ENCODE results near the gene MBD6.

The MBD6 gene

DNA sequence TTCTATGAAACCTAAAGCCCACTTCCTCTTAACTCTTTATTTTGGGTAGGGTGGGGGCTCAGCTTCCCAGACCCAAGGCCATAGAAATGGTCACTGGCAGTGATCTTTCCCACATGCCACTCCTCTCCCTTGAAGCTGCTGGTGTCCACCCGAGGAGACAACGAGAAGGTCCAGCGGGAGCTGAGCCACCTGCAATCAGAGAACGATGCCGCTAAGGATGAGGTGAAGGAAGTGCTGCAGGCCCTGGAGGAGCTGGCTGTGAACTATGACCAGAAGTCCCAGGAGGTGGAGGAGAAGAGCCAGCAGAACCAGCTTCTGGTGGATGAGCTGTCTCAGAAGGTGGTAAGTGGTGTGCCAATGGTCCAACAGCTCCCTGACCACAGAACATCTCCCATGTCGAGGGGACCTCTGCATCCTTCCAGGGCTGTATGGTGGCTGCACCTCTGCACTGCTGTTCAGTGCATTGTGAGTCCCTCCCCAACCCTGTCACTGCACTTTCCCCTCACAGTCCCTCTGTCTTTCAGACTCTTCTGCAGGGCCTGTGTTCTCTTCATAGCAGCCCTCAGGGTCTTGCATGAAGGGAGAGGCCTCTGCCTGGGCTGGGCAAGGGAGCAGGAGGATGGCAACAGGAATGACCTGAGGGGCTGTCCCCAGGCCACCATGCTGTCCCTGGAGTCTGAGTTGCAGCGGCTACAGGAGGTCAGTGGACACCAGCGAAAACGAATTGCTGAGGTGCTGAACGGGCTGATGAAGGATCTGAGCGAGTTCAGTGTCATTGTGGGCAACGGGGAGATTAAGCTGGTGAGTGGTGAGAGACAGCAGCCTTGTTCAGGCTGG lies 49.5 kb downstream of the MBD6 start:
- no peak for ATAC-seq

DNA sequence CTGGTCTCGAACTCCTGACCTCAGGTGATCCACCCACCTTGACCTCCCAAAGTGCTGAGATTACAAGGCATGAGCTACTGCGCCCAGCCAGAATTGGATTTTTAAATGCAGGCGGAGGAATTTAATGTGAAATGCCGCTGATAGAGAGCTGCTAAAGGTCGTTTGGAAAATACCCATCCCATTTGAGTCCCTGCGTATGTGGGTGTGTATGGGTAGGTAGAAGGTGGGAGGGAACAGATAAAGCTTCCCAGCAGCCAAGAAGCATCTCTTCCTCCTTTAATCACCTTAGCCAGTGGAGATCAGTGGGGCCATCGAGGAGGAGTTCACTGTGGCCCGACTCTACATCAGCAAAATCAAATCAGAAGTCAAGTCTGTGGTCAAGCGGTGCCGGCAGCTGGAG lies 52.2 kb downstream of the MBD6 start:
- TF ChIP-seq ISL1 (CRISPR knock-in tag; IDR thresholded peaks at IDR 0.05) (no peak), ZC3H10 (CRISPR knock-in tag; IDR thresholded peaks at IDR 0.05) (no peak), ZNF70 (CRISPR knock-in tag; IDR thresholded peaks at IDR 0.05) (no peak), ZFP30 (CRISPR knock-in tag; IDR thresholded peaks at IDR 0.05) (no peak), BACH2 (CRISPR knock-in tag; IDR thresholded peaks at IDR 0.05; ENCODE audit: borderline replicate concordance) (no peak), ZFP3 (CRISPR knock-in tag; IDR thresholded peaks at IDR 0.05) (no peak)
- no peak for ATAC-seq

More for the DNA sequence above, 49.5 kb downstream of the MBD6 start:
- no peak for TF ChIP-seq PPARA (CRISPR knock-in tag; IDR thresholded peaks at IDR 0.05; ENCODE audit: borderline replicate concordance)
- no peak for TF ChIP-seq RARB (CRISPR knock-in tag; IDR thresholded peaks at IDR 0.05)
- TF ChIP-seq SNAI2 (CRISPR knock-in tag; IDR thresholded peaks at IDR 0.05), result no peak
- no peak for TF ChIP-seq TCF4 (CRISPR knock-in tag; IDR thresholded peaks at IDR 0.05; ENCODE audit: borderline replicate concordance)
- TF ChIP-seq, protein P1, sequence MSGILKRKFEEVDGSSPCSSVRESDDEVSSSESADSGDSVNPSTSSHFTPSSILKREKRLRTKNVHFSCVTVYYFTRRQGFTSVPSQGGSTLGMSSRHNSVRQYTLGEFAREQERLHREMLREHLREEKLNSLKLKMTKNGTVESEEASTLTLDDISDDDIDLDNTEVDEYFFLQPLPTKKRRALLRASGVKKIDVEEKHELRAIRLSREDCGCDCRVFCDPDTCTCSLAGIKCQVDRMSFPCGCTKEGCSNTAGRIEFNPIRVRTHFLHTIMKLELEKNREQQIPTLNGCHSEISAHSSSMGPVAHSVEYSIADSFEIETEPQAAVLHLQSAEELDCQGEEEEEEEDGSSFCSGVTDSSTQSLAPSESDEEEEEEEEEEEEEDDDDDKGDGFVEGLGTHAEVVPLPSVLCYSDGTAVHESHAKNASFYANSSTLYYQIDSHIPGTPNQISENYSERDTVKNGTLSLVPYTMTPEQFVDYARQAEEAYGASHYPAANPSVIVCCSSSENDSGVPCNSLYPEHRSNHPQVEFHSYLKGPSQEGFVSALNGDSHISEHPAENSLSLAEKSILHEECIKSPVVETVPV (CRISPR knock-in tag; IDR thresholded peaks at IDR 0.05), result no peak
- no peak for TF ChIP-seq ZFP3 (CRISPR knock-in tag; IDR thresholded peaks at IDR 0.05)
- no peak for TF ChIP-seq CSDC2 (CRISPR knock-in tag; IDR thresholded peaks at IDR 0.05)
- TF ChIP-seq ZC3H10 (CRISPR knock-in tag; IDR thresholded peaks at IDR 0.05), result no peak
- TF ChIP-seq ARNTL (CRISPR knock-in tag; IDR thresholded peaks at IDR 0.05; ENCODE audit: borderline replicate concordance, low read depth), result no peak
- no peak for TF ChIP-seq OSR1 (CRISPR knock-in tag; IDR thresholded peaks at IDR 0.05)
- TF ChIP-seq TOX (CRISPR knock-in tag; IDR thresholded peaks at IDR 0.05; ENCODE audit: borderline replicate concordance), result no peak
- TF ChIP-seq ZFP30 (CRISPR knock-in tag; IDR thresholded peaks at IDR 0.05), result no peak

DNA sequence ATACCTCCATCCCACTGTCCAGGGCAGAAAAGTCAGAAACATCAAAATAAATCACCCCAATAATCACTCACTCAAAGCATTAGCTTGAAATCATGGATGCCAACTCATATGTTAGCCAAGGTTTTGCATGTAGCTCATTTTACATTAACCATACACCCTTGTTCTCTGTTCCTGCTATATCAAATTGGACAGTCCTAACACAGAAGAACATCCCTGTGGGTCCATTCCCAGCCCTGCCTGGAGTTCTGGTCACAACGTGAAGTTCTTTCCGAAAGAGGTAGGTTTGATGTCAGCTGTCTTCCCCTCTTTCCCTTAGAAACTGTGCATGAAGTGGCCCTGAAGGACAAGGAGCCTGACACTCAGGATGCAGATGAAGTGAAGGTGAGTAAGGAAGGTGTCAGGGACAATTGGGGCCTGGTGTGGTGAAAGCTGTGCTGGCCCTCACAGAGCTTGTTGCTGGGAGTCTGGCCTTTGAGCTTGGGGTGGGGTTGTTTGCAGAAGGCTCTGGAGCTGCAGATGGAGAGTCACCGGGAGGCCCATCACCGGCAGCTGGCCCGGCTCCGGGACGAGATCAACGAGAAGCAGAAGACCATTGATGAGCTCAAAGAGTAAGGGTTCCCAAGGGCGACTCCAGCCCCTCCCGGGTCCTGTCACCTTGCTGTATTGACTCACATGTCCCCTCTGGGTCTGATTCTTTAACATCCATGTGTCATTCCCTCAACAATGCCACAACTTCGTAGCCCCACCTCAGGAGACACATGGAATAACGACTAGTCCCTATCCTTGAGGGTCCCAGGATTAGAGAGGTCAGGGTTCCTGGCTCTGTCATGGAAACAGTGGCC lies 53.4 kb downstream of the MBD6 start:
- no peak for ATAC-seq
- TF ChIP-seq, protein P1 (CRISPR knock-in tag; IDR thresholded peaks at IDR 0.05), result no peak
- TF ChIP-seq ARNTL (CRISPR knock-in tag; IDR thresholded peaks at IDR 0.05; ENCODE audit: borderline replicate concordance, low read depth), result no peak

DNA sequence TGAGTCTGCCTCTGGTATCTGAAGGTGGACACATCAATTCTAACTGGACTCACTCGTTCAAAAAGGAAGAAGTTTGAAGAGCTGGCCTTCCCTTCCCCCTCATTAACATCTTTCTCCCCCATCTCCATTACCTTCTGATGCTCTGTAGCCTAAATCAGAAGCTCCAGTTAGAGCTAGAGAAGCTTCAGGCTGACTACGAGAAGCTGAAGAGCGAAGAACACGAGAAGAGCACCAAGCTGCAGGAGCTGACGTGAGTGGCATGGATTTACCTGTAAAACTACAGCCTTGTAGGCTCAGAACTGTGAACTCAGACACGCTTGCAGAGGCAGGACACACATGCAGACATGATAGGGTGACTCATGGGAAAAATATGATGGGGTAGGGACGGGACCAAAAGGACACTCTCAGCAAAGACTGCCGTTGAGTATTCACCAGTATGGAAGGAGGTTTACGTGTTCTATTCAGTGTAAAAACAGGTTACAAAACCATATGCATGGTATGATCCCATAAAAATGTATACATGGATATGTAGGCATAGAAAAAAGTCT lies 54.1 kb downstream of the MBD6 start:
- ATAC-seq, result no peak
- TF ChIP-seq, protein P1 (CRISPR knock-in tag; IDR thresholded peaks at IDR 0.05), result no peak
- TF ChIP-seq, protein P2, sequence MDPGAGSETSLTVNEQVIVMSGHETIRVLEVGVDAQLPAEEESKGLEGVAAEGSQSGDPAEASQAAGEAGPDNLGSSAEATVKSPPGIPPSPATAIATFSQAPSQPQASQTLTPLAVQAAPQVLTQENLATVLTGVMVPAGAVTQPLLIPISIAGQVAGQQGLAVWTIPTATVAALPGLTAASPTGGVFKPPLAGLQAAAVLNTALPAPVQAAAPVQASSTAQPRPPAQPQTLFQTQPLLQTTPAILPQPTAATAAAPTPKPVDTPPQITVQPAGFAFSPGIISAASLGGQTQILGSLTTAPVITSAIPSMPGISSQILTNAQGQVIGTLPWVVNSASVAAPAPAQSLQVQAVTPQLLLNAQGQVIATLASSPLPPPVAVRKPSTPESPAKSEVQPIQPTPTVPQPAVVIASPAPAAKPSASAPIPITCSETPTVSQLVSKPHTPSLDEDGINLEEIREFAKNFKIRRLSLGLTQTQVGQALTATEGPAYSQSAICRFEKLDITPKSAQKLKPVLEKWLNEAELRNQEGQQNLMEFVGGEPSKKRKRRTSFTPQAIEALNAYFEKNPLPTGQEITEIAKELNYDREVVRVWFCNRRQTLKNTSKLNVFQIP (CRISPR knock-in tag; IDR thresholded peaks at IDR 0.05; ENCODE audit: borderline replicate concordance, low read depth), result no peak
- TF ChIP-seq ISL1 (CRISPR knock-in tag; IDR thresholded peaks at IDR 0.05), result no peak
- TF ChIP-seq, protein P3, sequence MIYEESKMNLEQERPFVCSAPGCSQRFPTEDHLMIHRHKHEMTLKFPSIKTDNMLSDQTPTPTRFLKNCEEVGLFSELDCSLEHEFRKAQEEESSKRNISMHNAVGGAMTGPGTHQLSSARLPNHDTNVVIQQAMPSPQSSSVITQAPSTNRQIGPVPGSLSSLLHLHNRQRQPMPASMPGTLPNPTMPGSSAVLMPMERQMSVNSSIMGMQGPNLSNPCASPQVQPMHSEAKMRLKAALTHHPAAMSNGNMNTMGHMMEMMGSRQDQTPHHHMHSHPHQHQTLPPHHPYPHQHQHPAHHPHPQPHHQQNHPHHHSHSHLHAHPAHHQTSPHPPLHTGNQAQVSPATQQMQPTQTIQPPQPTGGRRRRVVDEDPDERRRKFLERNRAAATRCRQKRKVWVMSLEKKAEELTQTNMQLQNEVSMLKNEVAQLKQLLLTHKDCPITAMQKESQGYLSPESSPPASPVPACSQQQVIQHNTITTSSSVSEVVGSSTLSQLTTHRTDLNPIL (CRISPR knock-in tag; IDR thresholded peaks at IDR 0.05; ENCODE audit: low read depth), result no peak
- TF ChIP-seq TCF4 (CRISPR knock-in tag; IDR thresholded peaks at IDR 0.05; ENCODE audit: borderline replicate concordance), result no peak
- no peak for TF ChIP-seq GLIS3 (CRISPR knock-in tag; IDR thresholded peaks at IDR 0.05)
- no peak for TF ChIP-seq RARB (CRISPR knock-in tag; IDR thresholded peaks at IDR 0.05)
- no peak for TF ChIP-seq ESRRG (CRISPR knock-in tag; IDR thresholded peaks at IDR 0.05)
- TF ChIP-seq ZFP30 (CRISPR knock-in tag; IDR thresholded peaks at IDR 0.05), result no peak
- TF ChIP-seq SNAI2 (CRISPR knock-in tag; IDR thresholded peaks at IDR 0.05), result no peak
- no peak for TF ChIP-seq ZNF565 (CRISPR knock-in tag; conservative IDR thresholded peaks at IDR 0.05; ENCODE audit: low read depth)
- TF ChIP-seq OSR1 (CRISPR knock-in tag; IDR thresholded peaks at IDR 0.05), result no peak
- TF ChIP-seq ZNF70 (CRISPR knock-in tag; IDR thresholded peaks at IDR 0.05), result no peak
- no peak for TF ChIP-seq PPARA (CRISPR knock-in tag; IDR thresholded peaks at IDR 0.05; ENCODE audit: borderline replicate concordance)
- no peak for TF ChIP-seq CSDC2 (CRISPR knock-in tag; IDR thresholded peaks at IDR 0.05)
- no peak for TF ChIP-seq ZNF8 (CRISPR knock-in tag; IDR thresholded peaks at IDR 0.05)
- TF ChIP-seq ZC3H10 (CRISPR knock-in tag; IDR thresholded peaks at IDR 0.05), result no peak

All from SK-N-SH treated with all-trans-retinoic acid at 6 μM for 48 hours (cell line).